Measurements from ENCODE around the gene NDUFA12. TPM values are rescaled to one million over a fixed set of nuclear protein-coding genes. Genes with fewer than 3 reads are reported as not detected.

NDUFA12 gene
- total and polyA plus RNA-seq, 2 of the 4 experiments (the other 2 are of a cell fraction), result 116 to 135 TPM

DNA sequence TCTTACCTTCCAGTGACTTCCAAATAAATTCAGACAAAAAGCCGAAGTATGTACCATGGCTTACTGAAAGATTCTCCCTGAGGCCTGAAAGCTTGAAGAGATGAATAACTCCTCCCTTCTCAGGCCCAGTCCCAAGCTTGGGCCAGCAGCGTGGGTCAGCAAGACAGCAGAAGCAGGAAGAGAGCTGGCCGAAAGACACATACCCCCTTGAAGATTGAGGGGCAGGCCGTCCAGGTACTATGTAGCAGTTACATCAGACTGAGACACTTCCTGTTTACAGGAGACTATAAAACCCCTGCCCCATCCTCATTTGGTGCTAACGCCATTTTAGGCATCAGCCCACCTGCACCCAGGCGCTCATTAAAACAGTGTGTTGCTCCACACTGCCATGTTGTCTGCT is 15.0 kb downstream of the NDUFA12 start:
- Histone ChIP-seq H2AK5ac (ENCODE audit: low read depth, low read length) (no peak overlapping the region), H3K36me3 (ENCODE audit: control insufficient read depth, insufficient read depth, low read length) (peaks cover 6% of the 10 kb centered on the region), H3K4me1 (ENCODE audit: control insufficient read depth, insufficient read depth, low read length) (peaks cover 1% of the 10 kb centered on the region), H3K4ac (ENCODE audit: low read depth, low read length) (no peak overlapping the region), H3K9ac (ENCODE audit: low read depth, low read length) (no peak overlapping the region), H2BK120ac (ENCODE audit: low read depth, low read length) (no peak overlapping the region), H3K4me3 (ENCODE audit: insufficient read depth, low read depth, low read length) (no peak overlapping the region), H2BK5ac (ENCODE audit: low read depth, low read length, poor library complexity, severe bottlenecking) (no peak overlapping the region), H3K9me3 (ENCODE audit: control insufficient read depth, insufficient read depth, low read length) (no peaks in the 10 kb centered on the region), H4K8ac (ENCODE audit: low read depth in 2 of 2, low read length in 2 of 2) (no peak overlapping the region), H4K20me1 (ENCODE audit: insufficient read depth, low read length) (no peaks in the 10 kb centered on the region; the same call in 1 of the 2 replicates), H4K91ac (ENCODE audit: insufficient read depth, low read depth, low read length) (no peak overlapping the region), H3K18ac (ENCODE audit: low read depth, low read length) (no peak overlapping the region), H3K23ac (ENCODE audit: low read depth, low read length) (no peak overlapping the region), H2BK15ac (ENCODE audit: low read depth, low read length) (no peak overlapping the region), H2BK20ac (ENCODE audit: low read depth, low read length) (no peak overlapping the region), H2AK9ac (replicated peaks; ENCODE audit: low read depth, low read length, poor library complexity) (no peak overlapping the region), H4K5ac (ENCODE audit: low read depth, low read length) (no peak overlapping the region), H3K4me2 (ENCODE audit: low read depth, low read length) (no peak overlapping the region), H3K14ac (replicated peaks; ENCODE audit: low read depth, low read length) (no peak overlapping the region), H3K9me1 (ENCODE audit: insufficient read depth, low read length) (peaks cover 1% of the 10 kb centered on the region; the same call in 1 of the 2 replicates), H3K56ac (ENCODE audit: extremely low read depth, insufficient read depth, low read length) (no peak overlapping the region), H3K79me1 (ENCODE audit: low read depth in 1 of 2, low read length in 2 of 2) (peaks cover 22 to 31% of the 10 kb centered on the region in 2 experiments), H3K27ac (ENCODE audit: insufficient read depth, low read length) (no peak overlapping the region), H2AFZ (replicated peaks; ENCODE audit: low read length, poor library complexity) (no peak overlapping the region), H3K27me3 (ENCODE audit: control insufficient read depth, insufficient read depth, low read length) (no peaks in the 10 kb centered on the region)
- no peak for DNase-seq
- TF ChIP-seq SMC3 (IDR thresholded peaks at IDR 0.05; ENCODE audit: low read depth, low read length), result no peak
- TF ChIP-seq CHD1 (IDR thresholded peaks at IDR 0.05; ENCODE audit: low read depth, low read length), result no peak
- no peak for TF ChIP-seq MAZ (IDR thresholded peaks at IDR 0.05; ENCODE audit: borderline replicate concordance, low read depth, low read length)
- TF ChIP-seq MAFK (IDR thresholded peaks at IDR 0.05; ENCODE audit: low read depth, low read length), result no peak
- no peak for TF ChIP-seq MXI1 (IDR thresholded peaks at IDR 0.05; ENCODE audit: borderline replicate concordance, low read depth, low read length)
- no peak for TF ChIP-seq RFX5 (IDR thresholded peaks at IDR 0.05; ENCODE audit: low read depth, low read length)
- in situ Hi-C loops (cut with MboI; ENCODE audit: low sequenced_read_pairs), result no loop called here
- intact Hi-C loops (cut with micrococcal nuclease), result no loop called here
- dilution Hi-C loops (cut with HindIII; ENCODE audit: low sequenced_read_pairs, unreplicated experiment), result no loop called here
- 100% methylated on average over 2 of the region's 6 CpGs; no CpG with 5 or more reads in 1 of the 2 experiments for WGBS, 2 experiments (ENCODE audit: extremely low coverage in 2 of 2, insufficient read length in 1 of 2)
- ChIA-PET POLR2A (ENCODE audit: unreplicated experiment) (no interaction called here), CTCF (interaction anchor here (0.6 kb wide), 1 partner anchor 16 kb away, joined by 4 read pairs; no protein-coding TSS in a partner anchor)
- no peak for ATAC-seq (ENCODE audit: low read depth)
- no TSS peak for BruUV-seq (replicated peaks)
